HEK293 (cell line): ENCODE measurements around the gene MDH2.

Source experiments
- FEZF1 ChIP-seq: fragments of 450-650 bp; formaldehyde crosslinking; IDR thresholded peaks from 2 replicates; pipeline ENCODE4 v1.5.1; 2016; ENCODE audit warnings: missing biosample characterization, missing genetic modification characterization
- GLIS2 ChIP-seq: fragments of 450-650 bp; formaldehyde crosslinking; IDR thresholded peaks from 2 replicates; pipeline ENCODE4 v1.5.1; 2016; ENCODE audit warnings: missing biosample characterization, missing genetic modification characterization
- SALL2 ChIP-seq: fragments of 450-650 bp; formaldehyde crosslinking; IDR thresholded peaks from 2 replicates; pipeline ENCODE4 v1.5.0; 2017; ENCODE audit warnings: missing biosample characterization, mild to moderate bottlenecking, missing genetic modification characterization, borderline replicate concordance
- SP7 ChIP-seq: fragments of 450-650 bp; formaldehyde crosslinking; IDR thresholded peaks from 2 replicates; pipeline ENCODE4 v1.5.1; 2016; ENCODE audit warnings: missing biosample characterization, missing genetic modification characterization
- TCF7L2 ChIP-seq: IDR thresholded peaks from 2 replicates; pipeline ENCODE4 v1.6.1; 2011; ENCODE audit warnings: low read depth, mild to moderate bottlenecking, inconsistent platforms, low read length, moderate library complexity, borderline replicate concordance
- ZBTB17 ChIP-seq: fragments of 450-650 bp; formaldehyde crosslinking; IDR thresholded peaks from 2 replicates; pipeline ENCODE4 v1.5.1; 2016; ENCODE audit warnings: missing biosample characterization, missing genetic modification characterization
- ZBTB20 ChIP-seq: fragments of 450-650 bp; formaldehyde crosslinking; IDR thresholded peaks from 2 replicates; pipeline ENCODE4 v1.5.1; 2016; ENCODE audit warnings: missing biosample characterization, missing genetic modification characterization
- ZBTB8A ChIP-seq: fragments of 450-650 bp; formaldehyde crosslinking; IDR thresholded peaks from 2 replicates; pipeline ENCODE4 v1.5.1; 2016; ENCODE audit warnings: missing biosample characterization, missing genetic modification characterization
- ZEB2 ChIP-seq: fragments of 450-650 bp; formaldehyde crosslinking; IDR thresholded peaks from 2 replicates; pipeline ENCODE4 v1.5.1; 2016; ENCODE audit warnings: missing biosample characterization, missing genetic modification characterization
- ZFP41 ChIP-seq: fragments of 450-650 bp; formaldehyde crosslinking; IDR thresholded peaks from 2 replicates; pipeline ENCODE4 v1.5.1; 2016; ENCODE audit warnings: missing biosample characterization, missing genetic modification characterization, borderline replicate concordance
- ZFP69B ChIP-seq: fragments of 450-650 bp; formaldehyde crosslinking; IDR thresholded peaks from 2 replicates; pipeline ENCODE4 v1.5.1; 2016; ENCODE audit warnings: missing biosample characterization, missing genetic modification characterization
- ZNF112 ChIP-seq: fragments of 450-650 bp; formaldehyde crosslinking; IDR thresholded peaks from 2 replicates; pipeline ENCODE4 v1.5.0; 2017; ENCODE audit warnings: missing biosample characterization, missing genetic modification characterization
- ZNF133 ChIP-seq: fragments of 450-650 bp; formaldehyde crosslinking; IDR thresholded peaks from 2 replicates; pipeline ENCODE4 v1.5.1; 2016; ENCODE audit warnings: missing biosample characterization, missing genetic modification characterization
- ZNF138 ChIP-seq: fragments of 450-650 bp; formaldehyde crosslinking; IDR thresholded peaks from 2 replicates; pipeline ENCODE4 v1.5.1; 2016; ENCODE audit warnings: missing biosample characterization, missing genetic modification characterization, borderline replicate concordance
- ZNF266 ChIP-seq: fragments of 450-650 bp; formaldehyde crosslinking; IDR thresholded peaks from 2 replicates; pipeline ENCODE4 v1.5.1; 2016; ENCODE audit warnings: missing biosample characterization, missing genetic modification characterization, low read depth
- ZNF274 ChIP-seq, 2 experiments: fragments of 200-500 bp in 1 of 2; fragments of 450-650 bp in 1 of 2; sonication (Bioruptor generic) in 1 of 2; formaldehyde crosslinking in 1 of 2; IDR thresholded peaks; 2 replicates each; pipeline versions ENCODE4 v1.5.1 to v1.6.1; 2014 to 2016; ENCODE audit warnings: borderline replicate concordance in 1 of 2, inconsistent platforms in 1 of 2, low read length in 1 of 2, missing biosample characterization in 1 of 2, missing genetic modification characterization in 1 of 2
- ZNF341 ChIP-seq: fragments of 450-650 bp; formaldehyde crosslinking; IDR thresholded peaks from 2 replicates; pipeline ENCODE4; 2016; ENCODE audit warnings: low read depth, missing biosample characterization, missing genetic modification characterization
- ZNF423 ChIP-seq: fragments of 450-650 bp; formaldehyde crosslinking; IDR thresholded peaks from 2 replicates; pipeline ENCODE4 v1.5.1; 2016; ENCODE audit warnings: missing biosample characterization, missing genetic modification characterization
- ZNF449 ChIP-seq: fragments of 450-650 bp; formaldehyde crosslinking; IDR thresholded peaks from 2 replicates; pipeline ENCODE4 v1.5.1; 2017; ENCODE audit warnings: missing biosample characterization, mild to moderate bottlenecking, missing genetic modification characterization, moderate library complexity
- ZNF473 ChIP-seq: fragments of 450-650 bp; formaldehyde crosslinking; IDR thresholded peaks from 2 replicates; pipeline ENCODE4 v1.5.1; 2017; ENCODE audit warnings: missing biosample characterization, missing genetic modification characterization
- ZNF514 ChIP-seq: fragments of 450-650 bp; formaldehyde crosslinking; IDR thresholded peaks from 2 replicates; pipeline ENCODE4 v1.5.1; 2016; ENCODE audit warnings: missing biosample characterization, missing genetic modification characterization
- ZNF623 ChIP-seq: fragments of 450-650 bp; formaldehyde crosslinking; IDR thresholded peaks from 2 replicates; pipeline ENCODE4 v1.5.1; 2016; ENCODE audit warnings: missing biosample characterization, missing genetic modification characterization
- ZNF639 ChIP-seq: fragments of 450-650 bp; formaldehyde crosslinking; IDR thresholded peaks from 2 replicates; pipeline ENCODE4 v1.5.1; 2016; ENCODE audit warnings: missing biosample characterization, missing genetic modification characterization
- ZNF654 ChIP-seq: fragments of 450-650 bp; formaldehyde crosslinking; IDR thresholded peaks from 2 replicates; pipeline ENCODE4 v1.5.1; 2016; ENCODE audit warnings: low read depth, missing biosample characterization, missing genetic modification characterization
- ZSCAN4 ChIP-seq: fragments of 450-650 bp; formaldehyde crosslinking; IDR thresholded peaks from 2 replicates; pipeline ENCODE4 v1.5.1; 2017; ENCODE audit warnings: missing biosample characterization, missing genetic modification characterization
- TF ChIP-seq, protein P1 (sequence below): fragments of 450-650 bp; formaldehyde crosslinking; IDR thresholded peaks from 2 replicates; pipeline ENCODE4 v1.5.1; 2016; ENCODE audit warnings: missing biosample characterization, missing genetic modification characterization
- TF ChIP-seq, protein P2 (sequence below): fragments of 450-650 bp; formaldehyde crosslinking; conservative IDR thresholded peaks from 2 replicates; pipeline ENCODE4 v1.5.1; 2016; ENCODE audit warnings: low read depth, missing biosample characterization, missing genetic modification characterization

Gene MDH2

GRCh38 chr7:76047811-76048667 is at the start of gene MDH2, which contains the start of gene STYXL1 (continued):
- TF ChIP-seq ZFP69B (tag by site-specific recombination) (peak; percentile 85), ZBTB8A (tag by site-specific recombination) (peak; percentile 52), ZNF449 (tag by site-specific recombination) (no peak), ZNF138 (no peak), ZEB2 (no peak), ZBTB17 (tag by site-specific recombination) (0 out of 2 replicates have a peak, but pooled peaks have one; percentile 30), ZBTB20 (tag by site-specific recombination) (peak; percentile 61; the same call in 1 of the 2 replicates), FEZF1 (tag by site-specific recombination) (no peak), ZNF341 (peak; percentile 87), ZNF274 (IDR thresholded peaks at IDR 0.05; ENCODE audit: low read length) (no peak), ZNF274 (tag by site-specific recombination; IDR thresholded peaks at IDR 0.05; ENCODE audit: borderline replicate concordance) (no peak), ZFP41 (tag by site-specific recombination) (no peak), ZNF112 (tag by site-specific recombination) (no peak), SALL2 (tag by site-specific recombination) (no peak), ZNF639 (tag by site-specific recombination) (no peak), ZNF514 (tag by site-specific recombination) (no peak), TCF7L2 (no peak), SP7 (peak; percentile 38; the same call in 1 of the 2 replicates), GLIS2 (tag by site-specific recombination) (peak; percentile 39; the same call in 1 of the 2 replicates), ZNF473 (tag by site-specific recombination) (no peak), ZNF133 (no peak), ZSCAN4 (tag by site-specific recombination) (0 out of 2 replicates have a peak, but pooled peaks have one; percentile 5), ZNF266 (tag by site-specific recombination) (no peak), ZNF654 (tag by site-specific recombination) (no peak), ZNF423 (no peak), ZNF623 (no peak)
- TF ChIP-seq, protein P1, sequence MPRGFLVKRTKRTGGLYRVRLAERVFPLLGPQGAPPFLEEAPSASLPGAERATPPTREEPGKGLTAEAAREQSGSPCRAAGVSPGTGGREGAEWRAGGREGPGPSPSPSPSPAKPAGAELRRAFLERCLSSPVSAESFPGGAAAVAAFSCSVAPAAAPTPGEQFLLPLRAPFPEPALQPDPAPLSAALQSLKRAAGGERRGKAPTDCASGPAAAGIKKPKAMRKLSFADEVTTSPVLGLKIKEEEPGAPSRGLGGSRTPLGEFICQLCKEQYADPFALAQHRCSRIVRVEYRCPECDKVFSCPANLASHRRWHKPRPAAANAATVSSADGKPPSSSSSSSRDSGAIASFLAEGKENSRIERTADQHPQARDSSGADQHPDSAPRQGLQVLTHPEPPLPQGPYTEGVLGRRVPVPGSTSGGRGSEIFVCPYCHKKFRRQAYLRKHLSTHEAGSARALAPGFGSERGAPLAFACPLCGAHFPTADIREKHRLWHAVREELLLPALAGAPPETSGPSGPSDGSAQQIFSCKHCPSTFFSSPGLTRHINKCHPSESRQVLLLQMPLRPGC (tag by site-specific recombination) = no peak
- TF ChIP-seq, protein P2, sequence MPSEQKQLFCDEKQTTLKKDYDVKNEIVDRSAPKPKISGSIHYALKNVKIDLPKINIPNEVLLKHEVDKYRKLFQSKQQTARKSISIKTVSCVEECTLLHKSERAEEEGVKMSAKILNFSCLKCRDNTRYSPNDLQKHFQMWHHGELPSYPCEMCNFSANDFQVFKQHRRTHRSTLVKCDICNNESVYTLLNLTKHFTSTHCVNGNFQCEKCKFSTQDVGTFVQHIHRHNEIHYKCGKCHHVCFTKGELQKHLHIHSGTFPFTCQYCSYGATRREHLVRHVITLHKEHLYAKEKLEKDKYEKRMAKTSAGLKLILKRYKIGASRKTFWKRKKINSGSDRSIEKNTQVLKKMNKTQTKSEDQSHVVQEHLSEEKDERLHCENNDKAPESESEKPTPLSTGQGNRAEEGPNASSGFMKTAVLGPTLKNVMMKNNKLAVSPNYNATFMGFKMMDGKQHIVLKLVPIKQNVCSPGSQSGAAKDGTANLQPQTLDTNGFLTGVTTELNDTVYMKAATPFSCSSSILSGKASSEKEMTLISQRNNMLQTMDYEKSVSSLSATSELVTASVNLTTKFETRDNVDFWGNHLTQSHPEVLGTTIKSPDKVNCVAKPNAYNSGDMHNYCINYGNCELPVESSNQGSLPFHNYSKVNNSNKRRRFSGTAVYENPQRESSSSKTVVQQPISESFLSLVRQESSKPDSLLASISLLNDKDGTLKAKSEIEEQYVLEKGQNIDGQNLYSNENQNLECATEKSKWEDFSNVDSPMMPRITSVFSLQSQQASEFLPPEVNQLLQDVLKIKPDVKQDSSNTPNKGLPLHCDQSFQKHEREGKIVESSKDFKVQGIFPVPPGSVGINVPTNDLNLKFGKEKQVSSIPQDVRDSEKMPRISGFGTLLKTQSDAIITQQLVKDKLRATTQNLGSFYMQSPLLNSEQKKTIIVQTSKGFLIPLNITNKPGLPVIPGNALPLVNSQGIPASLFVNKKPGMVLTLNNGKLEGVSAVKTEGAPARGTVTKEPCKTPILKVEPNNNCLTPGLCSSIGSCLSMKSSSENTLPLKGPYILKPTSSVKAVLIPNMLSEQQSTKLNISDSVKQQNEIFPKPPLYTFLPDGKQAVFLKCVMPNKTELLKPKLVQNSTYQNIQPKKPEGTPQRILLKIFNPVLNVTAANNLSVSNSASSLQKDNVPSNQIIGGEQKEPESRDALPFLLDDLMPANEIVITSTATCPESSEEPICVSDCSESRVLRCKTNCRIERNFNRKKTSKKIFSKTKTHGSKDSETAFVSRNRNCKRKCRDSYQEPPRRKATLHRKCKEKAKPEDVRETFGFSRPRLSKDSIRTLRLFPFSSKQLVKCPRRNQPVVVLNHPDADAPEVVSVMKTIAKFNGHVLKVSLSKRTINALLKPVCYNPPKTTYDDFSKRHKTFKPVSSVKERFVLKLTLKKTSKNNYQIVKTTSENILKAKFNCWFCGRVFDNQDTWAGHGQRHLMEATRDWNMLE (tag by site-specific recombination) = peak; percentile 85
